HepG2 (cell line): ENCODE results near the gene RIN3. TPM values are rescaled to one million over a fixed set of nuclear protein-coding genes. Genes with fewer than 3 reads are reported as not detected.

Source experiments
- ATF7-NPFF ChIP-seq: sonication (generic); formaldehyde crosslinking; IDR thresholded peaks from 2 replicates; pipeline ENCODE4 v1.8.1; 2023; ENCODE audit warnings: mild to moderate bottlenecking, low read depth, missing genetic modification reagents, moderate library complexity
- E2F2 ChIP-seq: sonication (generic); formaldehyde crosslinking; IDR thresholded peaks from 2 replicates; pipeline ENCODE4 v1.4.0; 2020; ENCODE audit warnings: missing genetic modification reagents, borderline replicate concordance
- E2F5 ChIP-seq: sonication (generic); formaldehyde crosslinking; conservative IDR thresholded peaks from 2 replicates; pipeline ENCODE4 v1.4.0; 2020; ENCODE audit warnings: missing genetic modification reagents
- FOXO4 ChIP-seq: sonication (generic); formaldehyde crosslinking; conservative IDR thresholded peaks from 2 replicates; pipeline ENCODE4 v1.8.1; 2023; ENCODE audit warnings: missing genetic modification reagents
- HIVEP1 ChIP-seq: sonication (generic); formaldehyde crosslinking; IDR thresholded peaks from 2 replicates; pipeline ENCODE4 v1.4.0; 2020; ENCODE audit warnings: mild to moderate bottlenecking, missing genetic modification reagents
- HNF1B ChIP-seq: sonication (generic); formaldehyde crosslinking; IDR thresholded peaks from 2 replicates; pipeline ENCODE4 v1.5.1; 2020; ENCODE audit warnings: mild to moderate bottlenecking, moderate library complexity, missing genetic modification reagents
- HNF4A ChIP-seq: sonication (generic); formaldehyde crosslinking; IDR thresholded peaks from 2 replicates; pipeline ENCODE4 v1.4.0; 2020; ENCODE audit warnings: missing genetic modification reagents
- MBD4 ChIP-seq: IDR thresholded peaks from 2 replicates; pipeline ENCODE4 v1.6.1; 2012; ENCODE audit warnings: low read length, inconsistent platforms, borderline replicate concordance
- MIER3 ChIP-seq: IDR thresholded peaks from 2 replicates; pipeline ENCODE4 v1.6.1; 2016; ENCODE audit warnings: missing compliant biosample characterization, borderline replicate concordance
- NFYC ChIP-seq: IDR thresholded peaks from 2 replicates; pipeline ENCODE4 v1.6.1; 2016; ENCODE audit warnings: missing genetic modification reagents, missing compliant biosample characterization
- PLRG1 ChIP-seq: fragments of 450-650 bp; conservative IDR thresholded peaks from 2 replicates; pipeline ENCODE4 v1.6.1; 2016
- RAD21 ChIP-seq: fragments of 450-650 bp; formaldehyde crosslinking; IDR thresholded peaks from 2 replicates; pipeline ENCODE4 v1.5.0; 2020; ENCODE audit warnings: mild to moderate bottlenecking
- RCOR2 ChIP-seq: IDR thresholded peaks from 2 replicates; pipeline ENCODE4 v1.6.1; 2016; ENCODE audit warnings: missing biosample characterization, missing genetic modification reagents
- RFXANK ChIP-seq: IDR thresholded peaks from 2 replicates; pipeline ENCODE4 v1.6.1; 2016
- SCMH1 ChIP-seq: sonication (generic); formaldehyde crosslinking; IDR thresholded peaks from 2 replicates; pipeline ENCODE4 v1.9.0; 2021; ENCODE audit warnings: missing genetic modification reagents, mild to moderate bottlenecking, borderline replicate concordance
- SMAD3 ChIP-seq: sonication (generic); formaldehyde crosslinking; IDR thresholded peaks from 2 replicates; pipeline ENCODE4 v1.4.0; 2020; ENCODE audit warnings: missing genetic modification reagents
- SOX13 ChIP-seq, 3 experiments: fragments of 450-650 bp in 1 of 3; sonication (generic) in 1 of 3; formaldehyde crosslinking in 1 of 3; IDR thresholded peaks in 2 of 3; conservative IDR thresholded peaks in 1 of 3; 2 replicates each; pipeline versions ENCODE4 v1.5.0 to v1.6.1; 2016 to 2020; ENCODE audit warnings: antibody characterized with exemption in 1 of 3, mild to moderate bottlenecking in 1 of 3, missing compliant biosample characterization in 1 of 3, missing genetic modification reagents in 1 of 3, moderate library complexity in 1 of 3
- TRIM24 ChIP-seq: sonication (generic); formaldehyde crosslinking; IDR thresholded peaks from 2 replicates; pipeline ENCODE4 v1.8.0; 2022; ENCODE audit warnings: mild to moderate bottlenecking, missing genetic modification reagents
- ZFP90 ChIP-seq: sonication (generic); formaldehyde crosslinking; IDR thresholded peaks from 2 replicates; pipeline ENCODE4 v1.8.0; 2022; ENCODE audit warnings: missing genetic modification reagents, mild to moderate bottlenecking, inconsistent platforms, borderline replicate concordance
- ZFY ChIP-seq: sonication (generic); formaldehyde crosslinking; IDR thresholded peaks from 2 replicates; pipeline ENCODE4 v1.4.0; 2020; ENCODE audit warnings: missing genetic modification reagents
- ZFYVE20 ChIP-seq: sonication (generic); formaldehyde crosslinking; IDR thresholded peaks from 2 replicates; pipeline ENCODE4 v1.8.0; 2023; ENCODE audit warnings: low read depth, mild to moderate bottlenecking, moderate library complexity, missing genetic modification reagents, borderline replicate concordance
- ZIK1 ChIP-seq: sonication (generic); formaldehyde crosslinking; IDR thresholded peaks from 2 replicates; pipeline ENCODE4 v1.5.0; 2020; ENCODE audit warnings: mild to moderate bottlenecking, low read depth, missing genetic modification reagents, borderline replicate concordance
- ZNF263 ChIP-seq: sonication (generic); formaldehyde crosslinking; IDR thresholded peaks from 2 replicates; pipeline ENCODE4 v1.4.0; 2020; ENCODE audit warnings: missing genetic modification reagents
- ZNF598 ChIP-seq: sonication (generic); formaldehyde crosslinking; IDR thresholded peaks from 2 replicates; pipeline ENCODE4 v1.5.1; 2020; ENCODE audit warnings: mild to moderate bottlenecking, missing genetic modification reagents, borderline replicate concordance
- ZNF766 ChIP-seq: sonication (generic); formaldehyde crosslinking; IDR thresholded peaks from 2 replicates; pipeline ENCODE4 v1.5.0; 2020; ENCODE audit warnings: missing genetic modification reagents, borderline replicate concordance
- ZNF776 ChIP-seq: sonication (generic); formaldehyde crosslinking; IDR thresholded peaks from 2 replicates; pipeline ENCODE4 v1.4.0; 2020; ENCODE audit warnings: mild to moderate bottlenecking, missing genetic modification reagents
- ZSCAN20 ChIP-seq: sonication (generic); formaldehyde crosslinking; IDR thresholded peaks from 2 replicates; pipeline ENCODE4 v1.4.0; 2020; ENCODE audit warnings: missing genetic modification reagents, mild to moderate bottlenecking, borderline replicate concordance
- polyA plus RNA-seq, 8 experiments: library from polyadenylated mRNA; depleted of rRNA in 3 of 8; stranded (reverse) in 7 of 8; unstranded in 1 of 8; fragments of >200 nt; fragmentation: Illumina TruSeq in 4 of 8; extraction: Trizol in 4 of 8; gene quantifications; 2 replicates each; pipeline versions ENCODE4 v1.2.1 to v1.2.3, GENCODE V29; 2011 to 2016; ENCODE audit warnings: low read depth in 4 of 8, missing spikeins in 1 of 8, mixed read lengths in 1 of 8; ENCODE audit not compliant: insufficient read depth in 1 of 8
- total RNA-seq, 5 experiments: library from RNA; depleted of rRNA; stranded (reverse); fragments of >200 nt; fragmentation: Illumina TruSeq; extraction: Trizol; gene quantifications; 2 replicates each; pipeline ENCODE4 v1.2.3, GENCODE V29; 2016; ENCODE audit warnings: low read depth in 1 of 5

The RIN3 gene
- total and polyA plus RNA-seq, 2 of the 13 experiments (the other 11 are each of a cell fraction or from before 2014, with no cell fraction given): 2.3 to 3.6 TPM

- TF ChIP-seq ZNF766 (CRISPR knock-in tag): no peak
- TF ChIP-seq HNF1B (CRISPR knock-in tag): peak; percentile 57
- TF ChIP-seq ATF7-NPFF: no peak
- no peak for TF ChIP-seq E2F5 (CRISPR knock-in tag)
- TF ChIP-seq E2F2 (CRISPR knock-in tag): no peak
- peak; percentile 50; the same call in 1 of the 2 replicates for TF ChIP-seq RAD21
- TF ChIP-seq PLRG1: no peak
- TF ChIP-seq SOX13 (IDR thresholded peaks at IDR 0.05): no peak
- TF ChIP-seq SOX13 (CRISPR knock-in tag; conservative IDR thresholded peaks at IDR 0.05 in 1 of 2, IDR thresholded peaks at IDR 0.05 in 1 of 2): peak in 1 of 2 experiments; percentile 71; a peak in 2 of 4 replicates
- TF ChIP-seq ZSCAN20 (CRISPR knock-in tag): no peak
- TF ChIP-seq RFXANK (CRISPR knock-in tag): no peak
- TF ChIP-seq NFYC (CRISPR knock-in tag): no peak
- no peak for TF ChIP-seq SMAD3 (CRISPR knock-in tag)
- peak; percentile 91 for TF ChIP-seq RCOR2 (CRISPR knock-in tag)
- peak; percentile 27; the same call in 1 of the 2 replicates for TF ChIP-seq ZNF598
- no peak for TF ChIP-seq ZFP90 (CRISPR knock-in tag)
- no peak for TF ChIP-seq FOXO4 (CRISPR knock-in tag)
- no peak for TF ChIP-seq ZNF776 (CRISPR knock-in tag)
- no peak for TF ChIP-seq MBD4
- 0 out of 2 replicates have a peak, but pooled peaks have one; percentile 69 for TF ChIP-seq TRIM24 (CRISPR knock-in tag)
- TF ChIP-seq ZFY (CRISPR knock-in tag): no peak
- no peak for TF ChIP-seq ZFYVE20 (CRISPR knock-in tag)
- no peak for TF ChIP-seq ZIK1 (CRISPR knock-in tag)
- TF ChIP-seq HIVEP1 (CRISPR knock-in tag): no peak; the same call in 1 of the 2 replicates
- no peak for TF ChIP-seq SCMH1
- peak; percentile 99 for TF ChIP-seq HNF4A (CRISPR knock-in tag)
- TF ChIP-seq MIER3 (CRISPR knock-in tag): peak; percentile 77
- TF ChIP-seq ZNF263 (CRISPR knock-in tag): no peak
Measured at GRCh38 chr14:92556863-92557543, 43.4 kb downstream of the RIN3 start (continued).
